GM12878 (cell line): Measurements from ENCODE around the gene TOR1AIP1. TPM values are rescaled to one million over a fixed set of nuclear protein-coding genes. Genes with fewer than 3 reads are reported as not detected.

Experiments
- CUX1 ChIP-seq: IDR thresholded peaks from 2 replicates; pipeline ENCODE4 v1.6.1; 2012; ENCODE audit warnings: improper control_type of control experiment, low read depth, low read length; ENCODE audit not compliant: insufficient replicate concordance
- EP300 ChIP-seq, 2 experiments: fragments of 150-350 bp in 1 of 2; IDR thresholded peaks; 2 replicates each; pipeline ENCODE4 v1.6.1; 2011 to 2012; ENCODE audit warnings: low read depth in 2 of 2, low read length in 2 of 2, borderline replicate concordance in 1 of 2, improper control_type of control experiment in 1 of 2, inconsistent platforms in 1 of 2; ENCODE audit not compliant: control insufficient read depth in 1 of 2
- EZH2 ChIP-seq: IDR thresholded peaks from 2 replicates; pipeline ENCODE4 v1.6.1; 2012; ENCODE audit warnings: low read depth, mild to moderate bottlenecking, control low read depth, inconsistent platforms, low read length, borderline replicate concordance; ENCODE audit not compliant: control insufficient read depth
- FOXK2 ChIP-seq: fragments of 450-650 bp; IDR thresholded peaks from 2 replicates; pipeline ENCODE4 v1.6.1; 2017; ENCODE audit warnings: mild to moderate bottlenecking, moderate library complexity
- HCFC1 ChIP-seq: fragments of 150-350 bp; IDR thresholded peaks from 2 replicates; pipeline ENCODE4 v1.6.1; 2014; ENCODE audit warnings: low read length
- LARP7 ChIP-seq: fragments of 450-650 bp; IDR thresholded peaks from 2 replicates; pipeline ENCODE4 v1.6.1; 2017; ENCODE audit warnings: mild to moderate bottlenecking
- MTA2 ChIP-seq: fragments of 450-650 bp; IDR thresholded peaks from 2 replicates; pipeline ENCODE4 v1.6.1; 2016; ENCODE audit warnings: low read depth, mild to moderate bottlenecking, moderate library complexity
- NFXL1 ChIP-seq: fragments of 450-650 bp; IDR thresholded peaks from 2 replicates; pipeline ENCODE4 v1.6.1; 2017; ENCODE audit warnings: antibody characterized with exemption, mild to moderate bottlenecking, borderline replicate concordance
- RAD51 ChIP-seq: fragments of 450-650 bp; IDR thresholded peaks from 2 replicates; pipeline ENCODE4 v1.6.1; 2016; ENCODE audit warnings: moderate library complexity, mild to moderate bottlenecking, inconsistent platforms
- RCOR1 ChIP-seq: conservative IDR thresholded peaks from 2 replicates; pipeline ENCODE4 v1.6.1; 2012; ENCODE audit warnings: low read depth, low read length, improper control_type of control experiment
- SUPT20H ChIP-seq: IDR thresholded peaks from 2 replicates; pipeline ENCODE4 v1.6.1; 2011; ENCODE audit warnings: low read depth, mild to moderate bottlenecking, low read length, moderate library complexity, borderline replicate concordance; ENCODE audit not compliant: control insufficient read depth
- TBL1XR1 ChIP-seq: IDR thresholded peaks from 2 replicates; pipeline ENCODE4 v1.6.1; 2012; ENCODE audit warnings: low read depth, low read length, improper control_type of control experiment
- WRNIP1 ChIP-seq: IDR thresholded peaks from 2 replicates; pipeline ENCODE4 v1.6.1; 2011; ENCODE audit warnings: low read depth, low read length, improper control_type of control experiment, borderline replicate concordance
- YBX1 ChIP-seq: fragments of 450-650 bp; IDR thresholded peaks from 2 replicates; pipeline ENCODE4 v1.6.1; 2016; ENCODE audit warnings: antibody characterized with exemption
- ZBED1 ChIP-seq: IDR thresholded peaks from 2 replicates; pipeline ENCODE4 v1.6.1; 2016; ENCODE audit warnings: borderline replicate concordance
- ZNF592 ChIP-seq: fragments of 450-650 bp; IDR thresholded peaks from 2 replicates; pipeline ENCODE4 v1.6.1; 2017; ENCODE audit warnings: mild to moderate bottlenecking, moderate library complexity
- ZNF687 ChIP-seq: fragments of 450-650 bp; IDR thresholded peaks from 2 replicates; pipeline ENCODE4 v1.6.1; 2017; ENCODE audit warnings: mild to moderate bottlenecking, moderate library complexity
- polyA plus RNA-seq, 11 experiments: library from polyadenylated mRNA; depleted of rRNA in 4 of 11; unstranded in 6 of 11; stranded (reverse) in 5 of 11; fragments of >200 nt; fragmentation: Nextera tagmentation in 4 of 11; fragmentation: Illumina TruSeq in 1 of 11; extraction: Ambion mirVana in 4 of 11; extraction: Trizol in 1 of 11; gene quantifications; 1 replicate in 1 of 11; 2 replicates in 10 of 11; pipeline versions ENCODE4 v1.2.1 to v1.2.3, GENCODE V29; 2011 to 2016; ENCODE audit warnings: inconsistent platforms in 2 of 11, missing spikeins in 2 of 11, low read depth in 1 of 11
- total RNA-seq, 4 experiments: library from RNA; depleted of rRNA in 3 of 4; stranded (reverse); fragments of >200 nt in 3 of 4; fragmentation: Illumina TruSeq in 1 of 4; extraction: Trizol in 1 of 4; gene quantifications; 2 replicates each; pipeline versions ENCODE4 v1.2.1 to v1.2.3, GENCODE V29; 2013 to 2021

The TOR1AIP1 gene
- total and polyA plus RNA-seq, 10 of the 15 experiments (the other 5 are each of a cell fraction or from before 2014, with no cell fraction given), result 14.8 to 36.0 (median 25.8) TPM

GRCh38 chr1:179877586-179878265 lies 4.4 kb upstream of the TOR1AIP1 start, which contains the start of gene TOR1AIP2 (continued):
- TF ChIP-seq ZNF592 (no peak), NFXL1 (no peak), EP300 (IDR thresholded peaks at IDR 0.05; ENCODE audit: borderline replicate concordance in 1 of 2, control insufficient read depth in 1 of 2, low read depth in 2 of 2, low read length in 2 of 2) (no peak), SUPT20H (no peak), LARP7 (no peak), ZBED1 (no peak), TBL1XR1 (no peak), EZH2 (no peak), MTA2 (no peak), CUX1 (no peak), HCFC1 (peak; percentile 91), WRNIP1 (no peak), RCOR1 (no peak), ZNF687 (peak; percentile 27; the same call in 1 of the 2 replicates), RAD51 (no peak), YBX1 (no peak), FOXK2 (no peak)
